ENCODE data around the gene MICAL2.

The MICAL2 gene

GRCh38 chr11:12148466-12148865 lies 38.1 kb downstream of the MICAL2 start:
- H3K4me1 ChIP-seq: no peaks in the 10 kb centered on the region
- H3K4me3 ChIP-seq (ENCODE audit: low read depth, low read length): no peak overlapping the region
- no peak for TF ChIP-seq CTCF (IDR thresholded peaks at IDR 0.05; ENCODE audit: low read depth, low read length)

DNA sequence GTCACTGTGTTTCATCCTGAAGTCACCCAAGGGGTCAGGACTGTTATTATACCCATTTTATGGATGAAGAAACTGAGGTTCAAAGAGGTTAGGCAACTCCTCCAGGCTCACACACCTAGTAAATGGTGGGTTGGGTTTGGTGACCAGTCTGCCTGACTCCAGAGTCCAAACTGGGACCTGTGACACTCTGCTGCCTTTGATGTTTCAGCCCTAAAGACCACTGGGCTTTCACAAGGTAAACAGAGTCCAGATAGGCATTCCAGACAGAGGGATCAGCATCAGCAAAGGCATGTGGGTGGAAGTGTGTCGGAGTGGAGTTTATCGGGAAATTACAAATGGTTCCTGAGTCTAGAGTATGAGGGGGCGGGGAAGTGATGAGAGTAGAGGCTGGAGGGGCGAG lies 38.5 kb downstream of the MICAL2 start:
- H3K4me3 ChIP-seq (ENCODE audit: low read depth, low read length): no peak overlapping the region
- H3K4me1 ChIP-seq: no peaks in the 10 kb centered on the region

More at GRCh38 chr11:12148466-12148865, 38.1 kb downstream of the MICAL2 start:
- H3K9me3 ChIP-seq: no peaks in the 10 kb centered on the region
- no peak for DNase-seq
- no peaks in the 10 kb centered on the region for H3K27me3 ChIP-seq
- H3K36me3 ChIP-seq: no peaks in the 10 kb centered on the region

DNA sequence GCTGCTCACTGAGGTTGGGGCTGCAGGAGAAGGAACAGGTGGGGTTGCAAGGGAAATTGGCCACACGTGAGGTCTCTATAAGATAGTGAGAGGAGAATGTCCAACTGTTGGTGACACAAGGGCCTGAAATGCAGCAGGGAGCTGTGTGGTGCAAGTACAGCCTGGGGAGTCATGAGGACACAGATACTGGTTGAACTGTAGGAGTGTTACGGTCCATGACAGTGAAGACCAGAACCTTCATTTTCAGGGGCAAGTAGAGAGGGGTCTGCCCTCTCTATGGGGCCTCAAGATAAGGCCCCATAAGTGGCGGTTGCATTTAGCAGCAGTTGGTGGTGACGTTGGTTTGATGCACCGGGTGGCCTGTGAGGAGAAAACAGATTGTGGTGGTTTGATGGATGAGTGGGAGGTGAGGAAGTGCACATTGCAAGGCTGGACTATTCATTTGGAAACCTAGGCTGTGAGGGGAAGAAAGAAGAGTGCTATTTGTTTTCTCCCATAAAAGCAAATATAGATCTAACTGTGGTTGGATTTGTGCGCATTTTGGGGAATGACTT lies 39.4 kb downstream of the MICAL2 start:
- TF ChIP-seq CTCF (IDR thresholded peaks at IDR 0.05; ENCODE audit: low read depth, low read length): no peak
- DNase-seq: no peak
- H3K4me3 ChIP-seq (ENCODE audit: low read depth, low read length): no peak overlapping the region
- no peaks in the 10 kb centered on the region for H3K27me3 ChIP-seq
- H3K36me3 ChIP-seq: no peaks in the 10 kb centered on the region
- no peaks in the 10 kb centered on the region for H3K4me1 ChIP-seq
- no peaks in the 10 kb centered on the region for H3K9me3 ChIP-seq

More for the DNA sequence above, 38.5 kb downstream of the MICAL2 start:
- TF ChIP-seq CTCF (IDR thresholded peaks at IDR 0.05; ENCODE audit: low read depth, low read length): no peak
- H3K9me3 ChIP-seq: no peaks in the 10 kb centered on the region
- no peak for DNase-seq
- no peaks in the 10 kb centered on the region for H3K36me3 ChIP-seq
- no peaks in the 10 kb centered on the region for H3K27me3 ChIP-seq

- H3K9me3 ChIP-seq: no peaks in the 10 kb centered on the region
- DNase-seq: no peak
- H3K36me3 ChIP-seq: no peaks in the 10 kb centered on the region
- no peaks in the 10 kb centered on the region for H3K4me1 ChIP-seq
- H3K27me3 ChIP-seq: no peaks in the 10 kb centered on the region
- H3K4me3 ChIP-seq (ENCODE audit: low read depth, low read length): no peak overlapping the region
- TF ChIP-seq CTCF (IDR thresholded peaks at IDR 0.05; ENCODE audit: low read depth, low read length): no peak
Observed at GRCh38 chr11:12150831-12151382, 40.5 kb downstream of the MICAL2 start.

- no peak for TF ChIP-seq CTCF (IDR thresholded peaks at IDR 0.05; ENCODE audit: low read depth, low read length)
- no peaks in the 10 kb centered on the region for H3K4me1 ChIP-seq
- H3K4me3 ChIP-seq (ENCODE audit: low read depth, low read length): no peak overlapping the region
- H3K36me3 ChIP-seq: no peaks in the 10 kb centered on the region
- no peak for DNase-seq
- H3K9me3 ChIP-seq: no peaks in the 10 kb centered on the region
- H3K27me3 ChIP-seq: no peaks in the 10 kb centered on the region
Observed at GRCh38 chr11:12152321-12152720, 41.9 kb downstream of the MICAL2 start.

GRCh38 chr11:12154871-12155668 lies 44.7 kb downstream of the MICAL2 start:
- Histone ChIP-seq H3K4me1 (no peaks in the 10 kb centered on the region), H3K4me3 (ENCODE audit: low read depth, low read length) (no peak overlapping the region), H3K27me3 (no peaks in the 10 kb centered on the region), H3K9me3 (no peaks in the 10 kb centered on the region), H3K36me3 (no peaks in the 10 kb centered on the region)
- TF ChIP-seq CTCF (IDR thresholded peaks at IDR 0.05; ENCODE audit: low read depth, low read length): no peak
- no peak for DNase-seq
